Epithelial cell of esophagus (primary cell): ENCODE measurements around the gene SPTBN4.
"Not testable (repeated sequence)": the region's sequence is repeated elsewhere in the genome, so short reads cannot be mapped to it uniquely, and the experiment has no call there.

ENCODE experiments used
- DNase-seq: peaks from one replicate; pipeline ENCODE4 v3.0.0; 2010; ENCODE audit warnings: low read depth
- H3K4me3 ChIP-seq: 2 replicates; pipeline ENCODE4 v1.5.1; 2011; ENCODE audit warnings: mild to moderate bottlenecking, low read length, control low read depth
- CTCF ChIP-seq: IDR thresholded peaks from 2 replicates; pipeline ENCODE4 v1.5.1; 2011; ENCODE audit warnings: low read depth, mild to moderate bottlenecking, low read length, control low read depth, inconsistent platforms; ENCODE audit not compliant: insufficient read depth; ENCODE audit errors: missing control alignments

SPTBN4 gene

GRCh38 chr19:40585982-40586422, 119.2 kb downstream of the SPTBN4 start:
- no peak for TF ChIP-seq CTCF
- DNase-seq, result no peak
- H3K4me3 ChIP-seq, result no peak overlapping the region

- TF ChIP-seq CTCF, result no peak
- no peak overlapping the region for H3K4me3 ChIP-seq
- DNase-seq, result no peak
Measured at GRCh38 chr19:40586611-40587010, 119.8 kb downstream of the SPTBN4 start.

- DNase-seq, result peak; percentile 74
- no peak overlapping the region for H3K4me3 ChIP-seq
- no peak for TF ChIP-seq CTCF
Measured at GRCh38 chr19:40588110-40588854, 121.5 kb downstream of the SPTBN4 start.

GRCh38 chr19:40588926-40589569, 122.2 kb downstream of the SPTBN4 start:
- no peak overlapping the region for H3K4me3 ChIP-seq
- DNase-seq, result no peak
- TF ChIP-seq CTCF, result no peak

GRCh38 chr19:40589591-40590429, 123.0 kb downstream of the SPTBN4 start:
- no peak overlapping the region for H3K4me3 ChIP-seq
- DNase-seq, result no peak
- TF ChIP-seq CTCF, result no peak

GRCh38 chr19:40590464-40591265, 123.9 kb downstream of the SPTBN4 start:
- DNase-seq, result no peak
- no peak overlapping the region for H3K4me3 ChIP-seq
- TF ChIP-seq CTCF, result no peak

GRCh38 chr19:40591724-40592123, 124.9 kb downstream of the SPTBN4 start:
- not testable (repeated sequence) for DNase-seq, H3K4me3 ChIP-seq
